ENCODE data around the gene IL12RB2. TPM values are rescaled to one million over a fixed set of nuclear protein-coding genes. Genes with fewer than 3 reads are reported as not detected.

IL12RB2 gene
- total and polyA plus RNA-seq, 10 of the 15 experiments (the other 5 are each of a cell fraction or from before 2014, with no cell fraction given) = 0.15 to 1.1 (median 0.54) TPM; not detected in 1

DNA sequence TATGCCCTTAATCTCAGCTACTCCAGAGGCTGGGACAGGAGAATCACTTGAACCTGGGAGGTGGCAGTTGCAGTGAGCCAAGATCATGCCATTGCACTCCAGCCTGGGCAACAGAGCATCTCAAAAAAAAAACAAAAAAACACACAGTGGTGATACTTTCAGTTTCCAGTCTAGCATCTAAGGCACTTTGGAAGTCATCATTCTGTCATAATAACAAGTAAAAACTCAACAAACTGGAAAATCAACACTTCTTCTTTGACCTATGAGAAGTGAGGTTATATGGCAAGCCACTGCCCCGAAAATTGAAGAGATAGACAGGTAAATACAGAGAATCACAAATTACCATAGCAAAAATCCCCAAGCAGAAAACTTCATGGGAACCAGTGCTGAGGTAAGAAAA is 51.9 kb downstream of the IL12RB2 start:
- H2AFZ ChIP-seq (ENCODE audit: control insufficient read depth, low read depth, low read length) = no peak overlapping the region
- no TSS peak for BruUV-seq (replicated peaks)
- intact Hi-C loops (cut with micrococcal nuclease; ENCODE audit: unreplicated experiment) (no loop called here), in situ Hi-C loops (cut with MboI) (no loop called here)
- WGBS (ENCODE audit: insufficient coverage, insufficient replicate concordance, low lambda C conversion rate, missing lambda C conversion rate) = 50% methylated on average over 1 of the region's 1 CpG
- ChIA-PET RAD21 (ENCODE audit: unreplicated experiment) (no interaction called here), CTCF (interaction anchor here (1.8 kb wide), 1 partner anchor 141 kb away, joined by 6 read pairs; no protein-coding TSS in a partner anchor), POLR2A (no interaction called here), SMC1A (ENCODE audit: uncharacterized antibody, unreplicated experiment) (no interaction called here)
- H4K20me1 ChIP-seq (ENCODE audit: control insufficient read depth, insufficient read depth) = no peaks in the 10 kb centered on the region
- H3K4me2 ChIP-seq (ENCODE audit: control insufficient read depth, insufficient read depth) = no peak overlapping the region
- no peaks in the 10 kb centered on the region for H3K9me3 ChIP-seq (replicated peaks; ENCODE audit: control insufficient read depth, insufficient read depth, low read length)
- ATAC-seq = no peak
- H3K27ac ChIP-seq (ENCODE audit: control insufficient read depth, insufficient read depth) = no peak overlapping the region
- no peak for FAIRE-seq
- no peaks in the 10 kb centered on the region for H3K36me3 ChIP-seq (ENCODE audit: control insufficient read depth in 2 of 2, insufficient read depth in 2 of 2, low read length in 1 of 2)
- no peaks in the 10 kb centered on the region for H3K4me1 ChIP-seq (ENCODE audit: control insufficient read depth, insufficient read depth, low read length)
- H3K27me3 ChIP-seq (replicated peaks in 1 of 2; ENCODE audit: control insufficient read depth in 2 of 2, insufficient read depth in 2 of 2, low read length in 1 of 2) = no peaks in the 10 kb centered on the region
- no peak for TF ChIP-seq HSF1 (IDR thresholded peaks at IDR 0.05; ENCODE audit: low read depth, low read length)
- no peak for TF ChIP-seq PBX3 (IDR thresholded peaks at IDR 0.05; ENCODE audit: insufficient replicate concordance, low read depth, low read length)
- TF ChIP-seq ZNF384 (IDR thresholded peaks at IDR 0.05; ENCODE audit: borderline replicate concordance, low read depth, low read length) = 0 out of 2 replicates have a peak, but pooled peaks have one; percentile 14
- TF ChIP-seq STAT3 (IDR thresholded peaks at IDR 0.05; ENCODE audit: low read depth, low read length) = no peak
- TF ChIP-seq WRNIP1 (IDR thresholded peaks at IDR 0.05; ENCODE audit: borderline replicate concordance, low read depth, low read length) = no peak
- no peak for TF ChIP-seq NFIC (IDR thresholded peaks at IDR 0.05; ENCODE audit: low read depth, low read length)
- TF ChIP-seq NFYB (IDR thresholded peaks at IDR 0.05; ENCODE audit: insufficient read depth, low read depth, low read length) = no peak
- TF ChIP-seq, protein P1, sequence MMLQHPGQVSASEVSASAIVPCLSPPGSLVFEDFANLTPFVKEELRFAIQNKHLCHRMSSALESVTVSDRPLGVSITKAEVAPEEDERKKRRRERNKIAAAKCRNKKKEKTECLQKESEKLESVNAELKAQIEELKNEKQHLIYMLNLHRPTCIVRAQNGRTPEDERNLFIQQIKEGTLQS (IDR thresholded peaks at IDR 0.05; ENCODE audit: borderline replicate concordance, extremely low read depth, low read depth, low read length) = no peak
- TF ChIP-seq, protein P2, sequence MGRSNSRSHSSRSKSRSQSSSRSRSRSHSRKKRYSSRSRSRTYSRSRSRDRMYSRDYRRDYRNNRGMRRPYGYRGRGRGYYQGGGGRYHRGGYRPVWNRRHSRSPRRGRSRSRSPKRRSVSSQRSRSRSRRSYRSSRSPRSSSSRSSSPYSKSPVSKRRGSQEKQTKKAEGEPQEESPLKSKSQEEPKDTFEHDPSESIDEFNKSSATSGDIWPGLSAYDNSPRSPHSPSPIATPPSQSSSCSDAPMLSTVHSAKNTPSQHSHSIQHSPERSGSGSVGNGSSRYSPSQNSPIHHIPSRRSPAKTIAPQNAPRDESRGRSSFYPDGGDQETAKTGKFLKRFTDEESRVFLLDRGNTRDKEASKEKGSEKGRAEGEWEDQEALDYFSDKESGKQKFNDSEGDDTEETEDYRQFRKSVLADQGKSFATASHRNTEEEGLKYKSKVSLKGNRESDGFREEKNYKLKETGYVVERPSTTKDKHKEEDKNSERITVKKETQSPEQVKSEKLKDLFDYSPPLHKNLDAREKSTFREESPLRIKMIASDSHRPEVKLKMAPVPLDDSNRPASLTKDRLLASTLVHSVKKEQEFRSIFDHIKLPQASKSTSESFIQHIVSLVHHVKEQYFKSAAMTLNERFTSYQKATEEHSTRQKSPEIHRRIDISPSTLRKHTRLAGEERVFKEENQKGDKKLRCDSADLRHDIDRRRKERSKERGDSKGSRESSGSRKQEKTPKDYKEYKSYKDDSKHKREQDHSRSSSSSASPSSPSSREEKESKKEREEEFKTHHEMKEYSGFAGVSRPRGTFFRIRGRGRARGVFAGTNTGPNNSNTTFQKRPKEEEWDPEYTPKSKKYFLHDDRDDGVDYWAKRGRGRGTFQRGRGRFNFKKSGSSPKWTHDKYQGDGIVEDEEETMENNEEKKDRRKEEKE (IDR thresholded peaks at IDR 0.05) = no peak
- H3K79me2 ChIP-seq (ENCODE audit: control insufficient read depth, insufficient read depth, low read length) = no peaks in the 10 kb centered on the region
- no peak for DNase-seq (ENCODE audit: low read depth, low spot score)
- H3K4me3 ChIP-seq = no peak overlapping the region
- H3K9ac ChIP-seq (ENCODE audit: control insufficient read depth, insufficient read depth, low read length) = no peak overlapping the region
